ENCODE measurements around the gene KCNMB4.

Gene KCNMB4

GRCh38 chr12:70449074-70449752, 83.1 kb downstream of the KCNMB4 start:
- H3K4me3 Mint-ChIP-seq: no peak overlapping the region
- DNase-seq (no peak), ATAC-seq (no peak)
- H3K27ac Mint-ChIP-seq: no peak overlapping the region
- H3K9me3 Mint-ChIP-seq: peaks cover 14 to 17% of the 10 kb centered on the region in 2 donors
- H3K4me1 Mint-ChIP-seq: no peaks in the 10 kb centered on the region
- no peaks in the 10 kb centered on the region for H3K27me3 Mint-ChIP-seq

GRCh38 chr12:70449753-70450341, 83.8 kb downstream of the KCNMB4 start:
- Mint-ChIP-seq H3K4me1 (no peaks in the 10 kb centered on the region), H3K9me3 (peaks cover 14 to 20% of the 10 kb centered on the region in 2 donors), H3K4me3 (no peak overlapping the region), H3K27me3 (no peaks in the 10 kb centered on the region), H3K27ac (no peak overlapping the region)
- no peak for DNase-seq
- ATAC-seq: no peak

GRCh38 chr12:70451528-70451927, 85.4 kb downstream of the KCNMB4 start:
- ATAC-seq (no peak), DNase-seq (no peak)
- no peaks in the 10 kb centered on the region for H3K4me1 Mint-ChIP-seq
- no peak overlapping the region for H3K27ac Mint-ChIP-seq
- H3K27me3 Mint-ChIP-seq: peaks cover 14% of the 10 kb centered on the region
- peaks cover 8 to 30% of the 10 kb centered on the region in 2 donors for H3K9me3 Mint-ChIP-seq
- H3K4me3 Mint-ChIP-seq: no peak overlapping the region

DNA sequence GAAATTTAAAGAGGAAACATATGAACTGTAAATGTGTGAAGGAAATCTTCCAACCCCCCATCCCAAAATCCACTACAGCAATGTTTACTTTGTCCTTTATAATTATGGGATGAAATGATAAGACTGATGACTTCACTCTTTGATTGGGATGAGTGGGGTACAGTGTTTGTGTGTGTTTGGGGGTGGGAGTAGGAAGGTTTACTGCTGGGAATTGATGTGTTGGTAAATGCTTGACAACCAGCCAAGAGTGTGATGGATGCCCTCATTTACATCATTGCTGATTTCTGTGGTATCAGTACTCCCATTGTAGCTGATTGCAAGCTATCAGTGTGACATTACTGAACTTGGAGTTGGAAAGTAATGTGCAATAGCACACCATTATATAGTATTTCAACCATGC, 90.9 kb downstream of the KCNMB4 start:
- Mint-ChIP-seq H3K4me1 (no peaks in the 10 kb centered on the region), H3K4me3 (no peak overlapping the region), H3K27me3 (peaks cover 24% of the 10 kb centered on the region), H3K9me3 (peaks cover 0 to 20% of the 10 kb centered on the region in 2 donors), H3K27ac (no peak overlapping the region)
- ATAC-seq (no peak), DNase-seq (no peak)

DNA sequence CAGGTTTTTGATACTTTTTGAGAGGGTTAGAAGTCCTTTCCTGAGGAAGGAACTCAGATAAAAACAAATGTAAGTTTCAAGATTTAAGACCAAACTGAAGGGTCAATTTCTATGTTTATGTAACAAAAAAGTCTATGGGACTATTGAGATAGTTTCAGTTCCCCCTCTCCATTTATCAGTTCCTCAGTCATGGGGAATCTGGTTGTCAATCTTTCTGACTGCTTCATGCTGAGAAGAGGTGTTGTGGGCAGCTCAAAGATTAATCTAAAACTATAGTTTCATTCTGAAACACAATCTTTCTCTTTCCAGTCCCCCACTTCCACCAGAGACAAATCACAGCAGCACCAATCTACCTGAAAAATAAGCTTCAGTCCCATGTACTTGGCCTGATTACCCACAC, 93.7 kb downstream of the KCNMB4 start:
- Mint-ChIP-seq H3K4me3 (no peak overlapping the region), H3K27ac (no peak overlapping the region)

DNA sequence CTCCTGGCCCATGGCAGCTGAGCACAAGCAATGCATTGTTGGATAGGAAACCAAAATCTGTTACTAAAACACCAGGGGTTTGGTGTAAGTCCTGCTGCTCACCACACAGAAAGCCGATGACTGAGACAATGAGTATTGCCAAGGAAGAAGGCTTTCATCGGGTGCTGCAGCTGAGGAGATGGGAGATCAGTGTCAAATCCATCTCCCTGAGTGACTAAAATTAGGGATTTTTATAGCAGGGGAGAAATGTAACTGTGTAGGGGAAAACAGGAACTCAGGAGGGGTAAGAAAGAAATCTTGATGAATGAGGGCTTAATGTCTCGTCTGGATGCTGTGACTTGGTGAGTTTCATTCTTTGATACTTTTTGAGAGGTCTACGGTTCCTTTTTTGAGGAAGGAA, 97.9 kb downstream of the KCNMB4 start:
- H3K4me1 Mint-ChIP-seq: no peaks in the 10 kb centered on the region
- DNase-seq (no peak), ATAC-seq (no peak)
- H3K27ac Mint-ChIP-seq: no peak overlapping the region
- peaks cover 10% of the 10 kb centered on the region for H3K27me3 Mint-ChIP-seq
- H3K9me3 Mint-ChIP-seq: peaks cover 14 to 27% of the 10 kb centered on the region in 2 donors
- H3K4me3 Mint-ChIP-seq: no peak overlapping the region

More for the DNA sequence above, 93.7 kb downstream of the KCNMB4 start:
- no peak for ATAC-seq
- H3K9me3 Mint-ChIP-seq: peaks cover 10 to 33% of the 10 kb centered on the region in 2 donors
- H3K27me3 Mint-ChIP-seq: peaks cover 28% of the 10 kb centered on the region
- H3K4me1 Mint-ChIP-seq: no peaks in the 10 kb centered on the region
- DNase-seq: no peak

GRCh38 chr12:70466753-70467152, 100.7 kb downstream of the KCNMB4 start:
- Mint-ChIP-seq H3K4me1 (no peaks in the 10 kb centered on the region), H3K27ac (no peak overlapping the region), H3K9me3 (peaks cover 14 to 20% of the 10 kb centered on the region in 2 donors), H3K4me3 (no peak overlapping the region), H3K27me3 (peaks cover 10% of the 10 kb centered on the region)
- no peak for ATAC-seq
- no peak for DNase-seq

DNA sequence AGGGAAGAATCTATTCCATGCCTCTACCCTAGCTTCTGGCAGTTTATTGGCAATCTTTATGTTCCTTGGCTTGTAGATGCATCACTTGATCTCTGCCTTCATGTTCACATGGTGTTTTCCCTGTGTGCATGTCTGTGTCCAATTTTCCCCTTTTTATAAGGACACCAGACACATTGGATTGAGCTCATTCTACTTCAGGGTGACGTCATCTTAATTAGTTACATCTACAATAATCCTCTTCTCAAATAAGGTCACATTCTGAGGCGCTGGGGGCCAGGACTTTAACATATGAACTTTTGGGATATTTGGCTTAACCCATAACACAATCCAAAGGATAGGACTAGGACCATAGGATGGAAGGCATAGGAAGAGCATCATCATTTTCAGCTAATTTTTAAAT, 101.4 kb downstream of the KCNMB4 start:
- no peak overlapping the region for H3K4me3 Mint-ChIP-seq
- peaks cover 14 to 20% of the 10 kb centered on the region in 2 donors for H3K9me3 Mint-ChIP-seq
- no peak overlapping the region for H3K27ac Mint-ChIP-seq
- H3K4me1 Mint-ChIP-seq: no peaks in the 10 kb centered on the region
- peaks cover 10% of the 10 kb centered on the region for H3K27me3 Mint-ChIP-seq
- DNase-seq: no peak
- no peak for ATAC-seq

DNA sequence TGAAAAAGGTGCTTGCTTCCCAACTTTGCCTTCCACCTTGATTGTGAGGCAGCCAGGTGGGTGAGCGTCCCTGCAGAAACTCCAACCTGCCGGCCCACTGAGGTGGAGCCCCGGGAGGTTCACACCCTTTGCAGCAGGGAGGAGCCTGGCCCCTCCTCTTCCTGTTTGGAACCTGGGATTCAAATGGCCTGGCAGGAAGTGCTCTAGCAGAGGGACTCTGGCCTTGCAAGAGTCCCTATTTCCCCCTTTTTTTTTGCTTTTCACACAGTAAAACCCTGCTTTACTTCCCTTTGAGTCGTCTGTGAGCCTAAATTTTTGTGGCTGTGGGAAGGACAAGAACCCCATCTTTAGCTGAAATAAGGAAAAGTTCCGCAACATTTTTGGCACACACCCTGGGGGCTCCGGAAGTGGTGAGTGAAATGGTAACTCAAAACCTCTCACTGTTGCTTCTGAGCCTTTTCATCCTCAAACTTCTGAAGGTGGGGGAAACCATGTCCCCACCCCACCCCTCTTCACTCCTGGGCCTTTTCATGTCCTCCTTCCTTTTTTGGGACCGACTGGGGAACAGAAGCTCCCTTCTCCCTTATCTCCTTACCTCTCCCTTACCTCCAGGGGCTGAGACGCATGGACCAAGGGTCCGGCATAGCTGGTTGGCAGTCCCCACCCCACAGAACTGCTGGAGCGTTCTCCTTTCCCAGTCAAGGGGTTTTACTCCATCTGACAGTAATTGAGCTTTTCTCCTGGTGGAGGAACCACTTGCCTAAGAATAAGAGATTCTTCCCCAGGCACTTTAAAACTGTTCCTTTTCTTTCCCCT, 102.0 kb downstream of the KCNMB4 start:
- DNase-seq: no peak
- no peak for ATAC-seq
- peaks cover 14 to 20% of the 10 kb centered on the region in 2 donors for H3K9me3 Mint-ChIP-seq
- no peak overlapping the region for H3K27ac Mint-ChIP-seq
- no peaks in the 10 kb centered on the region for H3K4me1 Mint-ChIP-seq
- H3K4me3 Mint-ChIP-seq: no peak overlapping the region
- peaks cover 10% of the 10 kb centered on the region for H3K27me3 Mint-ChIP-seq

DNA sequence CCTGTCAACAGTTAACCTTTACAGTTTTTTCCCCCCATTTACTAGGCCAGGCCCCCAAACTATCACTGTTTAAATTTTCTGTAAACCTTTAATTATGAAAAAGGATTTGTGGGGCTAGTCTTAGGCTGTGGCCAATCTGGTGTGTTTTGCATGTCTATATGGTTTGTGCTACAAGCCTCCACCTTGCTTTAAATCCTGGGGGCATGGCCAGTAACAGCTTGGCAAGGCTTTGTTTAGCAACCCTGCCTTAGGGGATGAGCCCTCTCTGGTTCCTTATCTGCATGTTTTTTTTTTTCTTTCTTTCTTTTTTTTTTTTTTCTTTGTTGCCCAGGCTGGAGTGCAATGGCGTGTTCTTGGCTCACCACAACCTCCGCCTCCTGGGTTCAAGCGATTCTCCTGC, 102.7 kb downstream of the KCNMB4 start:
- ATAC-seq: no peak
- no peak overlapping the region for H3K4me3 Mint-ChIP-seq

GRCh38 chr12:70469221-70469820, 103.2 kb downstream of the KCNMB4 start:
- H3K9me3 Mint-ChIP-seq: peaks cover 9% of the 10 kb centered on the region in 2 donors
- DNase-seq (no peak), ATAC-seq (no peak)
- H3K27ac Mint-ChIP-seq: peak overlapping the region in 1 of 2 donors; percentile 27
- no peaks in the 10 kb centered on the region for H3K4me1 Mint-ChIP-seq
- H3K4me3 Mint-ChIP-seq: no peak overlapping the region
- peaks cover 10% of the 10 kb centered on the region for H3K27me3 Mint-ChIP-seq

More for the DNA sequence above, 102.7 kb downstream of the KCNMB4 start:
- Mint-ChIP-seq H3K4me1 (no peaks in the 10 kb centered on the region), H3K9me3 (peaks cover 14 to 15% of the 10 kb centered on the region in 2 donors), H3K27me3 (peaks cover 10% of the 10 kb centered on the region), H3K27ac (no peak overlapping the region)
- no peak for DNase-seq

DNA sequence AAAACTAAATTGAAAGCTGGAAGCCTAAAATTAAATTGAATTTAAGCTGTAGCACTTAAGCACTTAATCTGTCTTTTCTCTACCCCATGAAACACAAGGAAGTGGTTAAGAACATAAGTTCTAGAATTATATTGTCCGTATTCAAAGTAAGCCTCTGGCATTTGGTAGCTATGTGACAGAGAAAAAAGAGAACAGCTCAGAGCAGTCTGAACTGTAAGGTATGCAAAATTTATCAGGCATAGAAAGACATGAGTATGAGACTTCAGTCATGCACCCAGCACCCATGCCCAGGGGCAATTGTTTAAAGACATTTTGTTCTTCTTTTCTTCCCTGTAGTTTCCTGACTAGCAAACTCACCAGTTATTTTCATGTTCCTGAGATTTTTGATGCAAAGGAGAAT, 116.7 kb downstream of the KCNMB4 start:
- no peak overlapping the region for H3K4me3 Mint-ChIP-seq
- no peaks in the 10 kb centered on the region for H3K27me3 Mint-ChIP-seq
- DNase-seq (no peak), ATAC-seq (no peak)
- H3K9me3 Mint-ChIP-seq: no peaks in the 10 kb centered on the region
- H3K27ac Mint-ChIP-seq: no peak overlapping the region
- no peaks in the 10 kb centered on the region for H3K4me1 Mint-ChIP-seq

Measured in stimulated activated naive CD8-positive, alpha-beta T cell treated with anti-CD3 and anti-CD28 coated beads, Interleukin-15, amount 100 ng/mL, for 72 hours (primary cell).